ENCODE measurements around the gene OPRL1. TPM values are rescaled to one million over a fixed set of nuclear protein-coding genes. Genes with fewer than 3 reads are reported as not detected.

OPRL1 gene
- total and polyA plus RNA-seq, 2 donors (not counting 1 experiment from before 2014, with no cell fraction given): 0.49 to 4.1 TPM

DNA sequence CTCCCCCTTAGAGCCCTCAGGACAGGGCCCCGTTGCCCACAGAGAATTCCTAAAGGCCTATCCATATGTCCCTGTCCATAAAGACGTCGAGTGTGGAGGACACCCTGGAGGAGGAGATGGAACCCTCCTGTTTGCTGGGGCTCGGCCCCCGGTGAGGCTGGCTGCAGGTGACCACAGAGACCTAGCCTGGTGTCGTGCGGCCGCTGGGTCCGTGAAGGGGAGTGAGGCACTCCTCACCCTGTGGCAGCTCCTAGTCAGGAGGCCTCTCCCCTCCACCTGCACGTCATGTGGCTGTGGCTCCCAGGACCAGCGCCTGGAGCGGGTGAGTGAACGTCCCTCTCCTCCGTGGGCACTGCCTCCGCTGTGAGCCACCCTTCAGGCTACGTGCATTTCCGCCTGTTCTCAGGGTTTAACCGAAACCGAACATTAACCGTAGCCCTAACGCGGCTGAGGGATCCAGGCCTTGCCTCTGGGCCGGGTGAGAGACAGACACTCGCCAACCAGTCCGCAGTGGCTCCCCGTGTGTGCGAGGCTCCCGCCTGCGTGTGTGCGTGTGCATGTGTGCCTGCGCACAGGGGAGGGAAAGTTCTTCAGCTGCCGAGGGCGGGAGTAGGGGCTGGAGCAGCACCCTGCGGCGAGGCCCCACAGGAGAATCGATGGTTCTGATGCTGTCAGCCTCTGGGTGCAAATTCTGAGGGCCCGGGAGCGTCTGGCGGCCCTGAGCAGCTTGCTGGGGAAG is 22.8 kb upstream of the OPRL1 start:
- Histone ChIP-seq H3K36me3 (ENCODE audit: control insufficient read depth, insufficient read depth, low read length) (no peaks in the 10 kb centered on the region), H2AFZ (ENCODE audit: low read length) (no peak overlapping the region), H3K4me1 (ENCODE audit: control insufficient read depth, extremely low read depth, insufficient read depth, low read length) (no peaks in the 10 kb centered on the region)

DNA sequence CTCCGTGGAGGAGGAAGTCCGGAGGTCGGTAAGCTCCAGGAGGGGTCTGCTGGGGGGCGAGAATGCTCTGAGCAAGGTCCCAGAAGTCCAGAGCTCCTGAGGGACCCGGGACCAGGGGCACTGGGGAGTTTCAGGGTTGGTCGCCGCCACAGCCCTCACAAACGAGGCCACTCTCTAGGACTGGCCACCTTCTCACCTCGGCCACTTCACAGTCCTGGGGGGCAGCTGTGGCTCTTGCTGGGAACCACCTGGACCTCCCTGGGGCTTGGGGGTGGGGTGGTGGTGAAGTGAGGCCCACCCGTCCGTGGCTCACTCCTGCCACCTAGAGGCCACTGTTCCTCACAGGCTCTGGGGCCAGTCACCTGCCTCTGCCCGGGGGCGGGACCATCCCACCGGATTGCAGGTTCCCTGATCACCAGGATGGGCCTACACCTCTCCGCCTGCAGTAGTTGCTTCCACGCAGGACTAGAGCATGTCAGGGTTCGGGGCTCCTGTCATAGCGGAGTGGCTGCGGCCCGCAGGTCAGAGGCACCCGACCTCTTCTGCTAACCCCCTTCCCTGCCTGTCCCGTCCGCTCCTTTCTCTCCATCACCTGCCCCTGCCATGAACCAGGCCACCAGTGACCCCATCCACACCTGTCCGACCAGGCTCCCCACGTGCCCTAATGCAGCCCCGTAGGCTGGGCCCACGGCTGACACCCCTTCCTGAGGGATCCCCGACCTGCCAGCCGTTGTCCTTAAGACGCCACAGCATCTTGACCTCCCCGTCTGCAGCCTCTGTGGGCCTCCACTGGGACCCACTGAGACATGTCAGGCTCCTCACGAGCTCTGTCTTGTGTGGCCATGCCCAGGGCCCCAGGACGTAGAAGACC is 22.0 kb upstream of the OPRL1 start:
- Histone ChIP-seq H3K9me3 (ENCODE audit: control insufficient read depth, insufficient read depth, low read depth, low read length) (no peaks in the 10 kb centered on the region), H4K20me1 (ENCODE audit: control insufficient read depth, extremely low read depth, insufficient read depth, low read length) (no peaks in the 10 kb centered on the region), H3K27ac (ENCODE audit: insufficient read depth, low read length) (no peak overlapping the region), H3K27me3 (ENCODE audit: control insufficient read depth, insufficient read depth, low read length) (no peaks in the 10 kb centered on the region), H3K4me1 (ENCODE audit: control insufficient read depth, extremely low read depth, insufficient read depth, low read length) (peaks cover 5% of the 10 kb centered on the region), H3K9ac (ENCODE audit: insufficient read depth, low read length) (no peak overlapping the region), H2AFZ (ENCODE audit: low read length) (no peak overlapping the region), H3K36me3 (ENCODE audit: control insufficient read depth, insufficient read depth, low read length) (no peaks in the 10 kb centered on the region), H3K4me3 (replicated peaks in 1 of 4; ENCODE audit: control extremely low read depth in 1 of 4, insufficient read depth in 1 of 4, low read depth in 3 of 4, low read length in 4 of 4) (no peak overlapping the region), H3K79me2 (ENCODE audit: control insufficient read depth, insufficient read depth, low read length) (no peaks in the 10 kb centered on the region), H3K4me2 (ENCODE audit: extremely low read depth, insufficient read depth, low read length) (no peak overlapping the region)
- TF ChIP-seq EZH2 (IDR thresholded peaks at IDR 0.05; ENCODE audit: low read length, missing control alignments): no peak
- TF ChIP-seq, protein P1, sequence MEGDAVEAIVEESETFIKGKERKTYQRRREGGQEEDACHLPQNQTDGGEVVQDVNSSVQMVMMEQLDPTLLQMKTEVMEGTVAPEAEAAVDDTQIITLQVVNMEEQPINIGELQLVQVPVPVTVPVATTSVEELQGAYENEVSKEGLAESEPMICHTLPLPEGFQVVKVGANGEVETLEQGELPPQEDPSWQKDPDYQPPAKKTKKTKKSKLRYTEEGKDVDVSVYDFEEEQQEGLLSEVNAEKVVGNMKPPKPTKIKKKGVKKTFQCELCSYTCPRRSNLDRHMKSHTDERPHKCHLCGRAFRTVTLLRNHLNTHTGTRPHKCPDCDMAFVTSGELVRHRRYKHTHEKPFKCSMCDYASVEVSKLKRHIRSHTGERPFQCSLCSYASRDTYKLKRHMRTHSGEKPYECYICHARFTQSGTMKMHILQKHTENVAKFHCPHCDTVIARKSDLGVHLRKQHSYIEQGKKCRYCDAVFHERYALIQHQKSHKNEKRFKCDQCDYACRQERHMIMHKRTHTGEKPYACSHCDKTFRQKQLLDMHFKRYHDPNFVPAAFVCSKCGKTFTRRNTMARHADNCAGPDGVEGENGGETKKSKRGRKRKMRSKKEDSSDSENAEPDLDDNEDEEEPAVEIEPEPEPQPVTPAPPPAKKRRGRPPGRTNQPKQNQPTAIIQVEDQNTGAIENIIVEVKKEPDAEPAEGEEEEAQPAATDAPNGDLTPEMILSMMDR (conservative IDR thresholded peaks at IDR 0.05 in 1 of 2, IDR thresholded peaks at IDR 0.05 in 1 of 2; ENCODE audit: low read depth in 1 of 2, low read length in 2 of 2): peak; percentile 59 to 86
- DNase-seq (ENCODE audit: low read depth in 2 of 2): peak in 1 of 2 donors; percentile 43

More for the DNA sequence above, 22.8 kb upstream of the OPRL1 start:
- H3K9ac ChIP-seq (ENCODE audit: insufficient read depth, low read length): no peak overlapping the region
- H4K20me1 ChIP-seq (ENCODE audit: control insufficient read depth, extremely low read depth, insufficient read depth, low read length): no peaks in the 10 kb centered on the region
- H3K27me3 ChIP-seq (ENCODE audit: control insufficient read depth, insufficient read depth, low read length): no peaks in the 10 kb centered on the region
- TF ChIP-seq, protein P1 (conservative IDR thresholded peaks at IDR 0.05 in 1 of 2, IDR thresholded peaks at IDR 0.05 in 1 of 2; ENCODE audit: low read depth in 1 of 2, low read length in 2 of 2): no peak
- no peak for TF ChIP-seq EZH2 (IDR thresholded peaks at IDR 0.05; ENCODE audit: low read length, missing control alignments)
- H3K4me3 ChIP-seq (replicated peaks in 1 of 4; ENCODE audit: control extremely low read depth in 1 of 4, insufficient read depth in 1 of 4, low read depth in 3 of 4, low read length in 4 of 4): no peak overlapping the region
- DNase-seq (ENCODE audit: low read depth in 2 of 2): no peak
- H3K79me2 ChIP-seq (ENCODE audit: control insufficient read depth, insufficient read depth, low read length): no peaks in the 10 kb centered on the region
- H3K9me3 ChIP-seq (ENCODE audit: control insufficient read depth, insufficient read depth, low read depth, low read length): no peaks in the 10 kb centered on the region
- no peak overlapping the region for H3K4me2 ChIP-seq (ENCODE audit: extremely low read depth, insufficient read depth, low read length)
- H3K27ac ChIP-seq (ENCODE audit: insufficient read depth, low read length): no peak overlapping the region

DNA sequence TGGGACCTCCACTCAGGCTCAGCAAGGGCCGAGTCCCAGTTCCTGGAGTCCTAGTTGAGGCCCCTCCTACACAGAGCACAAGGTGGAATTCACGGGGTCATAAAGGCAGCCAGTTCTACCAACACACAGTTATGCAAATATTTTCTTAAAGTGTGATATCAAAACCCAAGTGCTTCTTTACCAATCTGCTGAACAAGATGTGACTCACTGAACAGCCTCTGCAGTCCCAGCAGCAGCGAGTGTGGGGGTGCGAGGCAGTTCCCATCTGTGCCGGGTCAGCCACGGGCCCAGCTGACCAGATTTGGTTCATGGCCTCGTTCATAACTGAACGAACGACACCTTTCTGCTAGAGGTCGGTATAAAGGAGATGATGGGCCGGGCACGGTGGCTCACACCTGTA is 21.3 kb upstream of the OPRL1 start:
- H3K79me2 ChIP-seq (ENCODE audit: control insufficient read depth, insufficient read depth, low read length): no peaks in the 10 kb centered on the region
- H3K4me1 ChIP-seq (ENCODE audit: control insufficient read depth, extremely low read depth, insufficient read depth, low read length): peaks cover 5% of the 10 kb centered on the region
- H2AFZ ChIP-seq (ENCODE audit: low read length): no peak overlapping the region
- TF ChIP-seq EZH2 (IDR thresholded peaks at IDR 0.05; ENCODE audit: low read length, missing control alignments): no peak
- TF ChIP-seq, protein P1 (conservative IDR thresholded peaks at IDR 0.05 in 1 of 2, IDR thresholded peaks at IDR 0.05 in 1 of 2; ENCODE audit: low read depth in 1 of 2, low read length in 2 of 2): no peak
- no peaks in the 10 kb centered on the region for H3K36me3 ChIP-seq (ENCODE audit: control insufficient read depth, insufficient read depth, low read length)
- H4K20me1 ChIP-seq (ENCODE audit: control insufficient read depth, extremely low read depth, insufficient read depth, low read length): no peaks in the 10 kb centered on the region
- no peak overlapping the region for H3K4me3 ChIP-seq (replicated peaks in 1 of 4; ENCODE audit: control extremely low read depth in 1 of 4, insufficient read depth in 1 of 4, low read depth in 3 of 4, low read length in 4 of 4)
- H3K27me3 ChIP-seq (ENCODE audit: control insufficient read depth, insufficient read depth, low read length): no peaks in the 10 kb centered on the region
- no peak overlapping the region for H3K4me2 ChIP-seq (ENCODE audit: extremely low read depth, insufficient read depth, low read length)
- H3K9me3 ChIP-seq (ENCODE audit: control insufficient read depth, insufficient read depth, low read depth, low read length): no peaks in the 10 kb centered on the region
- DNase-seq (ENCODE audit: low read depth in 2 of 2): peak in 1 of 2 donors; percentile 76
- no peak overlapping the region for H3K27ac ChIP-seq (ENCODE audit: insufficient read depth, low read length)
- H3K9ac ChIP-seq (ENCODE audit: insufficient read depth, low read length): no peak overlapping the region
